GM12875 (cell line): Measurements from ENCODE around the gene LDLRAD3.
"Not testable (repeated sequence)": the region's sequence is repeated elsewhere in the genome, so short reads cannot be mapped to it uniquely, and the experiment has no call there.

Experiments used
- H3K4me3 ChIP-seq: one replicate; pipeline ENCODE4 v1.5.1; 2011; ENCODE audit warnings: low read depth, low read length, control low read depth
- CTCF ChIP-seq: IDR thresholded peaks from 2 replicates; pipeline ENCODE4 v1.5.1; 2011; ENCODE audit warnings: low read depth, mild to moderate bottlenecking, control low read depth, inconsistent platforms, low read length, moderate library complexity, borderline replicate concordance; ENCODE audit not compliant: insufficient read depth

LDLRAD3 gene

GRCh38 chr11:35909511-35910265 lies 34.2 kb upstream of the LDLRAD3 start:
- H3K4me3 ChIP-seq: no peak overlapping the region
- no peak for TF ChIP-seq CTCF

GRCh38 chr11:35911013-35911412 lies 32.8 kb upstream of the LDLRAD3 start:
- no peak overlapping the region for H3K4me3 ChIP-seq
- no peak for TF ChIP-seq CTCF

- no peak overlapping the region for H3K4me3 ChIP-seq
- no peak for TF ChIP-seq CTCF
Measured at GRCh38 chr11:35911616-35912165, 32.2 kb upstream of the LDLRAD3 start.

GRCh38 chr11:35912436-35912835 lies 31.4 kb upstream of the LDLRAD3 start:
- H3K4me3 ChIP-seq: not testable (repeated sequence)

GRCh38 chr11:35912883-35913624 lies 30.8 kb upstream of the LDLRAD3 start:
- no peak overlapping the region for H3K4me3 ChIP-seq
- no peak for TF ChIP-seq CTCF

- TF ChIP-seq CTCF: no peak
- H3K4me3 ChIP-seq: no peak overlapping the region
Measured at GRCh38 chr11:35914816-35915215, 29.0 kb upstream of the LDLRAD3 start.

GRCh38 chr11:35916270-35916669 lies 27.6 kb upstream of the LDLRAD3 start:
- no peak for TF ChIP-seq CTCF
- H3K4me3 ChIP-seq: no peak overlapping the region
